H54 (cell line): ENCODE results near the gene HSFX3.
"Not testable (repeated sequence)": the region's sequence is repeated elsewhere in the genome, so short reads cannot be mapped to it uniquely, and the experiment has no call there.

ENCODE experiments used
- DNase-seq: peaks from one replicate; pipeline ENCODE4 v3.0.0; 2011; ENCODE audit warnings: low spot score, mixed read lengths; ENCODE audit not compliant: insufficient read length
- FAIRE-seq: peaks from 3 replicates; lab custom pipeline; 2011; peaks lifted over from hg19 to GRCh38; lab: Jason Lieb, UNC
- POLR2A ChIP-seq: IDR thresholded peaks from 2 replicates; pipeline ENCODE4 v1.6.1; 2011; ENCODE audit warnings: low read depth, mild to moderate bottlenecking, low read length

Gene HSFX3

GRCh38 chrX:149549701-149550100, at the start of gene HSFX3:
TSS of gene HSFX3 (minus strand) at chrX:149549924. CDS start at chrX:149549852, 72 bp downstream.
- DNase-seq, FAIRE-seq: not testable (repeated sequence)

GRCh38 chrX:149598603-149599002, 48.9 kb upstream of the HSFX3 start:
- FAIRE-seq, DNase-seq: not testable (repeated sequence)

GRCh38 chrX:149595943-149596342, 46.2 kb upstream of the HSFX3 start:
- not testable (repeated sequence) for FAIRE-seq

DNA sequence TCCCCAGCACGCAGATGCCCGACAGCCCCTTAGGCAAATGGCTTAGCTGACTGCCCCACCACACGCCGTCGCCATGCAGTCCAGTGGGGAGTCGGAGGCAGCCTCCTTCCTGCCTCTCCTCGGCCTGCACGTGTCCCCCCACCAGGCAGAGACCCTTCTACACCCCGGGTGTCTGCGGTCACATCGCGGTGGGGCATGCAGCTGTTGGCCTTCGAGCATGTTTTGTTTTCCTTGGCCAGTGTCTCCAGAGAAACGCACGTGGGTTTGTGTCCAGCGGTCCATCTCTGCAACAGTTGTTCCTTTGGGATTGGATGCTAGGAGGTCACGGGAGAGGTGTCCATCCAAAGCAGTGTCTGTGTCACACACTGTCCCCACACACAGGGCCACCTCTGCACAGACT, 45.5 kb upstream of the HSFX3 start, which contains the start of gene HSFX2:
TSS of gene HSFX2 (minus strand) at position 101 of the 400 bp plus-strand sequence. CDS start 614 bp downstream, outside the sequence.
- not testable (repeated sequence) for FAIRE-seq, DNase-seq

More at GRCh38 chrX:149595943-149596342, 46.2 kb upstream of the HSFX3 start:
- DNase-seq, result not testable (repeated sequence)

- FAIRE-seq, DNase-seq: not testable (repeated sequence)
These were observed 41.3 kb upstream of the HSFX3 start for GRCh38 chrX:149590993-149591392.

GRCh38 chrX:149587359-149587758, 37.6 kb upstream of the HSFX3 start, which contains the start of gene MAGEA9B:
TSS of gene MAGEA9B (minus strand) at chrX:149587459. CDS start at chrX:149583179, 4,280 bp downstream.
- FAIRE-seq, result not testable (repeated sequence)

GRCh38 chrX:149585631-149586030, 35.9 kb upstream of the HSFX3 start:
- FAIRE-seq, DNase-seq: not testable (repeated sequence)

More at GRCh38 chrX:149587359-149587758, 37.6 kb upstream of the HSFX3 start, which contains the start of gene MAGEA9B:
- DNase-seq, result not testable (repeated sequence)

GRCh38 chrX:149573456-149573855, 23.7 kb upstream of the HSFX3 start:
- not testable (repeated sequence) for FAIRE-seq, DNase-seq

DNA sequence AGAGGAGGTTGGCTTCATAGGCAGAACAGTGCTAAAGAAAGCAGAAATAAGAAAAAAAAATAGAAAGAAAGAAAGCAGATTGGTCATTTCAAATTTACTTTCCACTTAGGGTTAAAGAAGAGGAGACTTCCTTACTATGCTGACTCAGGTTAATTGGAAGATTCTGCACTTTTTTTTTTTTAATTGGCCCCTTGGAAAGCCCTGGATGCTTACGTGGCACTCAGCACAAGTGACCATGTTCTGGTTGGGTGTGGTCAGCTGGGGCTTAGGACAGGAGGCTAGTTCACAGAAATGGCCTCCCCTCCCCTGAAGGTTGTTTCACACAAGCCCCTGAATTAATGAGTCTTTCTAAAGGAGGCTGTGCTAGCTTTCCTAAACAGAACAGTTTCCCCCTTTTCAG, 23.0 kb upstream of the HSFX3 start:
- TF ChIP-seq POLR2A, result no peak
- no peak for DNase-seq
- no peak for FAIRE-seq

DNA sequence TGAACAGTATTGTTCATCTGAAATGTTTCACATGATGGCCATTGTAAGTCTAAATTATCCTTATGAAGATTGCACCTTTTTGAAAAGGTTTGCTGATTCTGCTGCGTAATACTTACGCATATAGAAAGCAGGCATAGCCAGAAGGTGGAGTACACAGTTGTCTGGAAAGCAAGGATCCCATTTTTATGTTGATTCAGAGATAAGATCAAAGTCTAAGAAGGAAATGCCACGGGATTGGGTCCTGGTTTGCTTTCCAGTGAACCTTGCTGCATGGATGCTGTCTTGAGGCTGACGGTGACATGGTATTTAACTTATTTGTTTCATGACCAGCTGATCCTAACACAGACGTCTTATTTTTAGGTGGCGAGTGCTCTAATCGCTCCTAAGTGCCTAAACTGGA, 22.0 kb upstream of the HSFX3 start:
- DNase-seq, result no peak
- no peak for FAIRE-seq
- no peak for TF ChIP-seq POLR2A

DNA sequence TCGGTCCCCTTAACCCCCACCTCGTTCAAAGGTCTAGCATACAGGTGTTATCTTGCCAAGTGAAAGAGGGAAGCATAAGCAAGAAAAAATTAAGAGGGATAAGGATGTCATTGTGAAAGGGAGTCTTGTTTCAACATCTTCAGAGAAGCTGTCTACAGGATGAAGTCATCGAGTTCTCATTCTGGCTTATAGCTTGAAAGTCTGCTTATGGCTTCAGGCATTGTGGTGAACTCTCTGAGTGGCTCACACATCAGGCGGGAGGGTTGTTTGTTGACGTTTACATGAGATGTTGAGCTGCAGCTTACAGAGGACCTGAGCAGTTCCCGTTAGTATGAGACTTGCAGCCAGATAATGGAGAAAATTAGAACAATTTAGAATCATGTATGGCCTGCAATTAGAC, 20.9 kb upstream of the HSFX3 start:
- no peak for TF ChIP-seq POLR2A
- no peak for FAIRE-seq
- DNase-seq, result no peak

DNA sequence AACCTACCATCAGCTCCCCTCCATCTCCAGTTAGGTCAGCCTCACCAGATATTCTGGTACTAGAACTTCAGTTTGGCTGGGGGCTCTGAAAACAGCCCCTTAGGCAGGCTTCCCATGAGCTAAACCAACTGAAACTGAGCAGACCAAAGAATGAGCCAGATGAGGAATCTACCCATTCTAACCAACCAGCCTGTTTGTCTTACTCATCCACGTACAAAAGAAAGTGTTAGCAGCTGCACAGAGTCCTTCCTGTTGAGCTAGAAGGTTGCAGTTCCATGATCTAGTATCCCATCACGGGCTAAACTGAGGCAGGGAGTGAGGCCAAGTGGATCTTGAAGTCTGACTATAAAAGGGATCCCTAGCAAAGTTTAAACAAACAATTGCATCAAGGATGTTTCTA, 20.0 kb upstream of the HSFX3 start:
- DNase-seq, result no peak
- no peak for TF ChIP-seq POLR2A
- no peak for FAIRE-seq

- FAIRE-seq, result no peak
- DNase-seq, result no peak
- no peak for TF ChIP-seq POLR2A
These were observed 19.1 kb upstream of the HSFX3 start for GRCh38 chrX:149568701-149569296.

GRCh38 chrX:149567621-149568417, 18.1 kb upstream of the HSFX3 start:
- FAIRE-seq (no peak), DNase-seq (no peak)
- TF ChIP-seq POLR2A, result no peak

- FAIRE-seq, result no peak
- no peak for TF ChIP-seq POLR2A
These were observed 13.6 kb upstream of the HSFX3 start for GRCh38 chrX:149563359-149563758.

DNA sequence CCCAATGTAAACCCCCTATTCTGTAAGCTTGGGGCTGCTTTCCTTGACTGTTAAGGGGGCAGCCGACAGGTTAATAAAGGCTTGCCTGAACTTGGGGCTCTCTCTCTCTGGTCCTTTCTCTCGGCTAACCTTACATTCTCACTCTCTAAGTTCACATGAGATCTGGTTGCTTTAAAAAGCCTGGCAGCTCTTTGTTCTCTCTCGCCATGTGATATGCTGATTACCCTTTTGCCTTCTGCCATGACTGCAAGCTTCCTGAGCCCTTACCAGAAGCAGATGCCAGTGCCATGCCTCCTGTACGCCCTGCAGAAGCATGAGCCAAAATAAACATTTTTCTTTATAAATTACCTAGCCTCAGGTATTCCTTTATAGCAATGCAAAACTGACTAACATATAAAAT, 5.5 kb upstream of the HSFX3 start:
- FAIRE-seq, DNase-seq: not testable (repeated sequence)

More at GRCh38 chrX:149563359-149563758, 13.6 kb upstream of the HSFX3 start:
- no peak for DNase-seq

GRCh38 chrX:149551939-149552248, 2.2 kb upstream of the HSFX3 start:
- not testable (repeated sequence) for DNase-seq, FAIRE-seq

- FAIRE-seq, DNase-seq: not testable (repeated sequence)
These were observed 1.7 kb upstream of the HSFX3 start for GRCh38 chrX:149551245-149551938.

DNA sequence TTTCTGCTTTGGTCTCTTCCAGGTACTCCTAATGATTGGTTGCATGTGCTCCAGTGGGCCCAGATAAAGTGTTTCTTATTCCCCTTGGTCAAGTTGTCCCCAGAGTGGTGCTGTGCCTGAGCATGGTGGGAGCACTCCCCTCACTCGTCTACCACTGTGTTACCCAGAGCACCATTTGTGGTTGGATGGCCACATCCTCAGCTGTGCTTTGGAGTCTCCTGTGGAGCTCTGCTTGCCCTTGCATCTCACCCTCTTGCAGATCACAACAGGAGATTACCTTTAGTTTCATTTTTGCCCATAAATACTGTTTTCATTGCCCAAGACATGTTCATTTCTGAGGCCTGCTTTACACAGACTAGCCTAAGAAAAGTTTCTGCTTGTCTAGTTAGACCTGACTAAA, 730 bp upstream of the HSFX3 start:
- FAIRE-seq, DNase-seq: not testable (repeated sequence)

GRCh38 chrX:149547782-149548181, 1.9 kb downstream of the HSFX3 start:
- DNase-seq, FAIRE-seq: not testable (repeated sequence)
